Nephron progenitor cell (in vitro differentiated cells): ENCODE measurements around the gene LTO1.
"Not testable (repeated sequence)": the region's sequence is repeated elsewhere in the genome, so short reads cannot be mapped to it uniquely, and the experiment has no call there.

Experiments used
- DNase-seq: peaks from one replicate; pipeline ENCODE4 v3.0.0; 2021
- H3K27ac Mint-ChIP-seq: 2 replicates; pipeline ENCODE4 v1.8.0; 2021; ENCODE audit warnings: mild to moderate bottlenecking, moderate library complexity, mixed read lengths
- H3K27me3 Mint-ChIP-seq: 2 replicates; pipeline ENCODE4 v1.8.0; 2021; ENCODE audit warnings: mild to moderate bottlenecking, low read depth, mixed read lengths; ENCODE audit not compliant: poor library complexity
- H3K36me3 Mint-ChIP-seq: 2 replicates; pipeline ENCODE4 v1.8.0; 2021; ENCODE audit warnings: low read depth, mixed read lengths
- H3K4me1 Mint-ChIP-seq: 2 replicates; pipeline ENCODE4 v1.8.0; 2021; ENCODE audit warnings: mixed read lengths
- H3K4me3 Mint-ChIP-seq: 2 replicates; pipeline ENCODE4 v1.8.0; 2021; ENCODE audit warnings: mild to moderate bottlenecking, moderate library complexity, mixed read lengths
- H3K9me3 Mint-ChIP-seq: 2 replicates; pipeline ENCODE4 v1.8.0; 2021; ENCODE audit warnings: mild to moderate bottlenecking, moderate library complexity, mixed read lengths
- TF ChIP-seq, protein P1 (sequence below): fragments of 200-600 bp; sonication (generic); IDR thresholded peaks from 2 replicates; pipeline ENCODE4 v1.5.0; 2021; ENCODE audit warnings: antibody characterized with exemption

The LTO1 gene

DNA sequence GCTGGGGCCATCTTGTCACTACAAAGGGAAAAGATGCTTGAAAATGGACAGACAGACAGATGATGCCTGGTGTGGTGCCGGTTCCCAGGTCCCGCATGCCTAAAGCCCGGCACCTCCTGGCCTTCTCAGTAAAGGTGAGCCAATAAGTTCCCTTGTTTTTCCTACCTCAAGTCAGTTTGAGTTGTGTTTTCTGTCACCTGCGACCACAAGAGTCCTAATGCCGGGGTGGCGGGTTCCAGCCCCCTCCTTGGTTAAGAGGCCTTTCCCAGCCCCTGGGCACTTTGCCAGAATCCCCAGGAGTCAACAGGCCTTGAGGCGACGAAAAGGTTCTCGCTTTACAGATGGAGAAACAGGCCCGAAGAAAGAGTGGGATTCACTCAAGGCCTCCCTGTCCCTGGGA lies 19.6 kb upstream of the LTO1 start:
- no peak overlapping the region for H3K4me3 Mint-ChIP-seq
- H3K4me1 Mint-ChIP-seq, result peaks cover 25% of the 10 kb centered on the region
- no peak overlapping the region for H3K27ac Mint-ChIP-seq
- peaks cover 27% of the 10 kb centered on the region for H3K9me3 Mint-ChIP-seq
- H3K27me3 Mint-ChIP-seq, result peaks cover 36% of the 10 kb centered on the region
- DNase-seq, result no peak
- TF ChIP-seq, protein P1, sequence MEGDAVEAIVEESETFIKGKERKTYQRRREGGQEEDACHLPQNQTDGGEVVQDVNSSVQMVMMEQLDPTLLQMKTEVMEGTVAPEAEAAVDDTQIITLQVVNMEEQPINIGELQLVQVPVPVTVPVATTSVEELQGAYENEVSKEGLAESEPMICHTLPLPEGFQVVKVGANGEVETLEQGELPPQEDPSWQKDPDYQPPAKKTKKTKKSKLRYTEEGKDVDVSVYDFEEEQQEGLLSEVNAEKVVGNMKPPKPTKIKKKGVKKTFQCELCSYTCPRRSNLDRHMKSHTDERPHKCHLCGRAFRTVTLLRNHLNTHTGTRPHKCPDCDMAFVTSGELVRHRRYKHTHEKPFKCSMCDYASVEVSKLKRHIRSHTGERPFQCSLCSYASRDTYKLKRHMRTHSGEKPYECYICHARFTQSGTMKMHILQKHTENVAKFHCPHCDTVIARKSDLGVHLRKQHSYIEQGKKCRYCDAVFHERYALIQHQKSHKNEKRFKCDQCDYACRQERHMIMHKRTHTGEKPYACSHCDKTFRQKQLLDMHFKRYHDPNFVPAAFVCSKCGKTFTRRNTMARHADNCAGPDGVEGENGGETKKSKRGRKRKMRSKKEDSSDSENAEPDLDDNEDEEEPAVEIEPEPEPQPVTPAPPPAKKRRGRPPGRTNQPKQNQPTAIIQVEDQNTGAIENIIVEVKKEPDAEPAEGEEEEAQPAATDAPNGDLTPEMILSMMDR, result no peak
- H3K36me3 Mint-ChIP-seq, result peaks cover 12% of the 10 kb centered on the region

DNA sequence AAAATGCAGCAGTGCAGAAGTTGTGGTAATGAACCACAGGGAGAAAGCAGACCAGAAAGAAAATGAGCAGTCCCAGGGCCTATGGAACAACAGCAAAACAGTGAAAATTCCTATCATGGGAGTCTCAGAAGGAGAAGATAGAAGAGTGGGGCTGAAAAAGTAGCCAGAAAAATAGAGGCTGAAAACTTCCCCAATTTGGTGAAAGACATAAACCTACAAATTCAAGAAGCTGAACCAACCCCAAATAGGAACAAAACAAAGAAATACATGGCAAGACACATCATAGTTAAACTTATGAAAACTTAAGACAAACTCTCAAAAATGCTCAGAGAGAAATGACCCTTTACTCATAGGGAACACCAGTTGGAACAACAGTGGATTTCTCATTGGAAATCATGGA lies 17.3 kb upstream of the LTO1 start:
- no peak for DNase-seq
- H3K4me1 Mint-ChIP-seq, result peaks cover 22% of the 10 kb centered on the region
- H3K4me3 Mint-ChIP-seq, result no peak overlapping the region
- peaks cover 12% of the 10 kb centered on the region for H3K36me3 Mint-ChIP-seq
- H3K27me3 Mint-ChIP-seq, result peaks cover 51% of the 10 kb centered on the region
- peaks cover 31% of the 10 kb centered on the region for H3K9me3 Mint-ChIP-seq
- no peak overlapping the region for H3K27ac Mint-ChIP-seq
- TF ChIP-seq, protein P1, result no peak

DNA sequence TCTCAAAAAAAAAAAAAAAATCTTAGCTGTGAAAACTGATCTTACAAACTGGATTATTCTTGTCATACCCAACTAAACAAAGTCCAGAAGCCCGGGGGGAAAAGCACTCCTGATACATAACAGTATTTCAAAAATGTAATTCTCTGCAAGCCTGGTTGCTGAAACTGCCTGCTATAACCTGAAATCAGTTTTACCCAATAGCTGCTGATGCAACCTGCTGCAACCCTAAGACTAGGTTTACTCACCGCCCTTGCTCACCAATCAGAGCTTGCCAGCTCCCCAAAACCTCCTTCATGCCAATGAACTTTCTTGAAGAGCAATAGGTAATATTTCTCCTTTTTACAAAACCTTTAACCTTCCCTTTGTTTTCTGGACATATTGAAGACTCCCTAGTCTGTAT lies 16.3 kb upstream of the LTO1 start:
- peaks cover 12% of the 10 kb centered on the region for H3K4me1 Mint-ChIP-seq
- TF ChIP-seq, protein P1, result no peak
- H3K27ac Mint-ChIP-seq, result no peak overlapping the region
- H3K9me3 Mint-ChIP-seq, result peaks cover 31% of the 10 kb centered on the region
- peaks cover 12% of the 10 kb centered on the region for H3K36me3 Mint-ChIP-seq
- H3K4me3 Mint-ChIP-seq, result no peak overlapping the region
- H3K27me3 Mint-ChIP-seq, result peaks cover 49% of the 10 kb centered on the region
- no peak for DNase-seq

DNA sequence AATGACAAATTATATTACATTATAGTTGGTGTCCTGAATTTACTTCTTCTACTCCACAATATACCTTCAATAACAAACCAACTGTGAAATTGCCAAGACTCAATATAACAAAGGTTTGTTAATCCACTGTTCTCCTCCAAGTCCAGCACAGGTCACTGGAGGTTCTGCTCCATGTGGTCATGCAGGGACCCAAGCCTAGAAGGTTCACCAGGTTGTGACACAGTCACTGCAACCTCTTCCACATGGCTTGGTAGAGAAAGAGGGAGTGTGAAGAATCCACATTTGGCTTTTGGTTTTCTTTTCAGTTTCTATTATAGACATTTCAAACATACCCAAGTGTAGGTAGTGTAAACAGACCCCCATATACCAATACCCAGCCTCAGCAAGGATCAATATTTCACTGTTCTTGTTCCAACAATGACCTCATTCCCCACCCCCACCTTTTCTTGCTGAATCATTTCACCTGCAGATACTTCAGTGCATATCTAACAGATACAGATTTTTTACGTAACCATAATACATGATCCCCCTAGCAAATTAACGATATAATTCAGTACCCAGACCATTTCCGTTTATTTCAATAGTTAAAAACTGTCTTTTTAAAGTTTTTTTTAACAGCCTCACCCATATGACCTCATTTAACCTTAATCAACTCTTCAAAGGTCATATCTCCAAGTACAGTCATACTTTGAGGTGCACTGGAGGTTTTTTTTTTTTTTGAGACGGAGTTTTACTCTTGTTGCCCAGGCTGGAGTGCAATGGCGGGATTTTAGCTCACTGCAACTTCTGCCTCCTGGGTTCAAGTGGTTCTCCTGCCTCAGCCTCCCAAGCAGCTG lies 14.5 kb upstream of the LTO1 start:
- H3K27me3 Mint-ChIP-seq, result peaks cover 44% of the 10 kb centered on the region
- peaks cover 31% of the 10 kb centered on the region for H3K9me3 Mint-ChIP-seq
- TF ChIP-seq, protein P1, result no peak
- H3K27ac Mint-ChIP-seq, result no peak overlapping the region
- peaks cover 12% of the 10 kb centered on the region for H3K36me3 Mint-ChIP-seq
- no peak for DNase-seq
- H3K4me1 Mint-ChIP-seq, result peaks cover 5% of the 10 kb centered on the region
- H3K4me3 Mint-ChIP-seq, result no peak overlapping the region

DNA sequence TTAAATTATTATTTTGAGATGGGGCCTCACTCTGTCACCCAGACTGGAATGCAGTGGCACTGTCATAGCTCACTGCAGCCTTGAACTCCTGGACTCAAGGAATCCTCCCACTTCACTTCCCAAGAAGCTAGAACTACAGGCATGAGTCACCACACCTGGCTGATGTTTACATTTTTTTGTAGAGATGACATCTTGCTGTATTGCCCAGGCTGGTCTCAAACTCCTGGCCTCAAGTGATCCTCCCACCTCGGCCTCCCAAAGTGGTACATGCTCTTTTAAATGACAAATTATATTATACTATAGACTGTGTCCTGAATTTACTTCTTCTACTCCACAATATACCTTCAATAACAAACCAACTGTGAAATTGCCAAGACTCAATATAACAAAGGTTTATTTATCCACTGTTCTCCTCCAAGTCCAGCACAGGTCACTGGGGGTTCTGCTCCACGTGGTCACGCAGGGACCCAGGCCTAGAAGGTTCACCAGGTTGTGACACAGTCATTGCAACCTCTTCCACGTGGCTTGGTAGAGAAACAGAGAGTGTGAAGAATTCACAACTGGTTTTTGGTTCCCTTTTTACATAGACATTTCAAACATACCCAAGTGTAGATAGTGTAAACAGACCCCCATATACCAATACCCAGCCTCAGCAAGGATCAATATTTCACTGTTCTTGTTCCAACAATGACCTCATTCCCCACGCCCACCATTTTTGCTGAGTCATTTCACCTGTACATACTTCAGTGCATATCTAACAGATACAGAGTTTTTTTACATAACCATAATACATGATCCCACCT lies 13.0 kb upstream of the LTO1 start:
- peaks cover 12% of the 10 kb centered on the region for H3K36me3 Mint-ChIP-seq
- not testable (repeated sequence) for DNase-seq, H3K4me3 Mint-ChIP-seq, H3K27ac Mint-ChIP-seq, H3K4me1 Mint-ChIP-seq
- peaks cover 31% of the 10 kb centered on the region for H3K9me3 Mint-ChIP-seq
- peaks cover 49% of the 10 kb centered on the region for H3K27me3 Mint-ChIP-seq

DNA sequence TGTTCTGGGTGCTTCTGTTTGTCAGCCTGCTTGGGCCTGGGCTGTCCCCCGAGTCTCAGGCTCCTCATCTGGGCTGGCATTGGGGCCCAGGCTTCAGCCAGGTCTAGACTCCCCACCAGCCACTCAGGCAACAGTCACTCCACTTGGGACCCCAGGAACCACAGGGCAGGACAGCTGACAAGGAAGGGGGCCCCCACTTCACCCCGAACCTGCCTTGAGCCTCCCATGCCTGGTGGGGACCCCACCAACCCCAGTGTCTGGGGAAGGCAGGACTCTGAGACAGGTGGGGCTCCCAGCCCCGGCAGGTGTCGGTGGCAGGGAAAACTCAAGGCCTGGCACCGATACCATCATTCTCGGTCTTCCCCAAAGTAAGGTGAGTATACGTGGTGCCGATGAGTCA lies 11.7 kb upstream of the LTO1 start:
- H3K4me1 Mint-ChIP-seq, result peaks cover 5% of the 10 kb centered on the region
- H3K36me3 Mint-ChIP-seq, result peaks cover 3% of the 10 kb centered on the region
- TF ChIP-seq, protein P1, result no peak
- H3K4me3 Mint-ChIP-seq, result no peak overlapping the region
- H3K9me3 Mint-ChIP-seq, result peaks cover 22% of the 10 kb centered on the region
- DNase-seq, result no peak
- H3K27ac Mint-ChIP-seq, result no peak overlapping the region
- H3K27me3 Mint-ChIP-seq, result peaks cover 49% of the 10 kb centered on the region
